Measurements from ENCODE around the gene DTNB.
"Not testable (repeated sequence)": the region's sequence is repeated elsewhere in the genome, so short reads cannot be mapped to it uniquely, and the experiment has no call there.

DTNB gene

GRCh38 chr2:25411281-25411680 lies 262.1 kb downstream of the DTNB start:
- no peak for DNase-seq

- DNase-seq: no peak
These were observed 263.0 kb downstream of the DTNB start for GRCh38 chr2:25410370-25410769.

- no peak for DNase-seq
These were observed 263.9 kb downstream of the DTNB start for GRCh38 chr2:25409468-25409867.

DNA sequence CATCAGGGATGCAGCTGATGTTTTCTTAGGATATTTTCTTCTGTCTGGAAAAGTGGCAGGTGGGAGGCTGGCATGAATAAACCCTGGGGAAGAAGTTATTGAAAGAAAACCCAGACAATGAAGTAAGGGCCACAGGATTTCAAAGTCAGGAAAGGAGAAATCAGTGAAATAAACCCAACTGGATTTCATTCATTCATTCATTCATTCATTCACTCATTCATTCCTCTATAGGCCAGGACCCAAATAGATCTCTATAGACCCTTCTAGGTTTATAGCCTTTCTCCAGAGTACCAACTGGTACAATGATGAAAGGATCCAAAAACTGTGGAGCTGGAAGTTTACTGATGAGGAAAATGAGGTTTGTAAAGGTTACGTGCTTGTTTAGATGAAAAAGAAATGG lies 264.3 kb downstream of the DTNB start:
- DNase-seq: no peak

GRCh38 chr2:25405611-25406295 lies 267.6 kb downstream of the DTNB start:
- no peak for DNase-seq

DNA sequence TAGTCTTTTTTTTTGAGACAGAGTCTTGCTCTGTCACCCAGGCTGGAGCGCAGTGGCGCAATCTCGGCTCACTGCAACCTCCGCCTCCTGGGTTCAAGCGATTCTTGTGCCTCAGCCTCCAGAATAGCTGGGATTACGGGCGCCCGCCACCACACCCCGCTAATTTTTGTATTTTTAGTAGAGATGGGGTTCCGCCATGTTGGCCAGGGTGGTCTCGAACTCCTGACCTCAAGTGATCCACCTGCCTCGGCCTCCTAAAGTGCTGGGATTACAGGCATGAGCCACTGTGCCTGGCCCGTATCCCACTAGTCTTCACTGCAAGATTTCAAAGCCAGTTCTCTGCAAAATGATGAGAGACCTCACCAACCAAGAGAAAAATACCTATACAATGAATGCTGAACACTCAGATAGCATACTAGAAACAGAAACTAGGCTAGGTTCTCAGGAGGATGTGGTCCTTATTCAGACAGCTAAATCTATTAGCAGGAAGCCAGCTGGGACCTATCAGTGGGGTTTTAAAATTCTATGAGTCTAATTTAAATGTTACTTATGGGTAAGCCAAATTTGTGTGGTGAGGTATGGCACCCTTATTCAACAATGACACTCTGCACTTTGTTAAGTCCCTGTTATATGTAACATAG lies 270.1 kb downstream of the DTNB start:
- not testable (repeated sequence) for DNase-seq

DNA sequence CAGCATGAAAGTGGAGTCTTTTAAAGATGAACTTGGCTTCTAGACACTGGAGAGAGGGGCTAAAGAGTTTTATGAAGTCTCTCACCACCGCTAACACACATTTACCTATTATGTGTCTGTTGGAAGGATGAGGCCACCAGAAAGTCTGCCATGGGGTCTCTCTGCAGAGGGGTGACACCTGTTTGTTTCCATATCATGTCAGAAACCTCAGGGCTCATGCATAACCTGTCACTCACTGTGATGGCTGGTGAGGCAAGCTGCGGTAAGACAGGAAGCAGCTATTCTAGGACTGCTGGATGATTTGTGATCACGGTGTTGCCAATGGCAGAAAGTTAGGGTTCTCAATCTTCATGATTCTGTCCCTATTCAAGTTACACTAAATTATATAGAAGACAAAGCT lies 270.9 kb downstream of the DTNB start:
- DNase-seq: no peak

- DNase-seq: peak; percentile 79
These were observed 271.9 kb downstream of the DTNB start for GRCh38 chr2:25401307-25402026.

- peak; percentile 23 for DNase-seq
These were observed 272.7 kb downstream of the DTNB start for GRCh38 chr2:25400576-25401216.

DNA sequence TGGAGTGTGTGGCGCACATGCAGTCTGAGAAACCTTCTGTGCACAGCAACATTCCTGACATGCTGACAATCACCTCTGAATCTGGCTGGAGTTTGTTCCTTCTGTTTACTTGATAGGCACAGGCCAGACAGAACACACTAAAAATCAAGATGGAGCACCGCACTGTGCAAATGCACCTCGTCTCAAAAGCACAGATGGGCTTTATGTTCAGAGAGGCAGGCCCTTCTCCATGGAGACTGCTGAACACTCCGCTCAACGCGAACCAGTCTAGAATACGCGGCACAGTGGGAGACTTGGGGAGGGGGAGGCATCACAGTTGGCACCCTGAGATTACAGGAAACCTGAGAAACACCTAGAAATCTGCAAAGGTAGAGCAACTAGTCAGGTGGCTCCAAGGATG lies 273.2 kb downstream of the DTNB start:
- no peak for DNase-seq

- no peak for DNase-seq
These were observed 274.8 kb downstream of the DTNB start for GRCh38 chr2:25398534-25398933.

GRCh38 chr2:25397777-25398176 lies 275.6 kb downstream of the DTNB start:
- DNase-seq: no peak

- DNase-seq: no peak
These were observed 284.2 kb downstream of the DTNB start for GRCh38 chr2:25389161-25389560.

DNA sequence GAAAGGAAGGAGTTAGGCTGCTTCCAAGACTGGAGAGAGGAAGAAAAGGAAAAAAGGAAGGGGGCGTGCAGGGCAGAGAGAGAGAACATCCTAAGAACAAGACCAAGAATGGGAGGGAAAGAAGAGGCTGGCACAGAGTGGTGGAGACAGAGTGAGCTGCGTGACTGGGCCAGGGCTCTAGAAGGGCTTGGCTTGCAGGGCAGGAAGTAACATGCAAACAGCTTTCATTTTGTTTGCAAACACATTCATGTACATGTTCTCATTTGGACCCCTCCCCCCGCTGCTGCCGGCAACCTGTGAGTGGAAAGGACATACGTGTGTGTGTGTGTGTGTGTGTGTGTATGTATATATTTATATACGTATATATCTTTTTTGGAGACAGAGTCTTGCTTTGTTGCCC lies 284.9 kb downstream of the DTNB start:
- no peak for DNase-seq

DNA sequence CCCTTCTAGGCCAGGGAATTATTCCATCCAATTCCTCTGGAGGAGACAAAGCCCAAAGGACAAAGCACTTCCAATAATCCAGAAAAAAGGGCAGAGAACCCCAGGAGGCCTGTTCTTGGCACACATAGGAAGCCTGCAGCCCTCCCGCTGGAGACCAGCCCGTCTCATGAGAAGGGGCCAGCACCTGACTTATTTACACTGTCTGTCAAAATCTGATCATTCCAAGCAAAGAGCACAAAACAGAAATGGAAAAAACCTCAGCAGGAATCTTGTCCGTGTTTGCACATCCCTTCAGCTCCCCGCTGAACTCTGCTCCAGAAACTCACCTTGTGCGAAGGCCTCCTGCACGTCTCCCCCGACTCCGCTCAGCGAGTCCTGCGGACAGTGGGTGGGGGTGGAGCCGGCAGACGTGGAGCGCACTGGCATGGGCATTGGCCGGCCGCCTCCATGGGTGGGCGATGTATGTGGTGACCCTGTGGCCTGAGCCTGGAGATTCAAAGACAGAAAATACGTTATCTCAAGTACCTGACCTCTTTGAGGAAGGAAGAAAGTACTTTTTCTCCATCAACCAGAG lies 285.4 kb downstream of the DTNB start:
- no peak for DNase-seq

DNA sequence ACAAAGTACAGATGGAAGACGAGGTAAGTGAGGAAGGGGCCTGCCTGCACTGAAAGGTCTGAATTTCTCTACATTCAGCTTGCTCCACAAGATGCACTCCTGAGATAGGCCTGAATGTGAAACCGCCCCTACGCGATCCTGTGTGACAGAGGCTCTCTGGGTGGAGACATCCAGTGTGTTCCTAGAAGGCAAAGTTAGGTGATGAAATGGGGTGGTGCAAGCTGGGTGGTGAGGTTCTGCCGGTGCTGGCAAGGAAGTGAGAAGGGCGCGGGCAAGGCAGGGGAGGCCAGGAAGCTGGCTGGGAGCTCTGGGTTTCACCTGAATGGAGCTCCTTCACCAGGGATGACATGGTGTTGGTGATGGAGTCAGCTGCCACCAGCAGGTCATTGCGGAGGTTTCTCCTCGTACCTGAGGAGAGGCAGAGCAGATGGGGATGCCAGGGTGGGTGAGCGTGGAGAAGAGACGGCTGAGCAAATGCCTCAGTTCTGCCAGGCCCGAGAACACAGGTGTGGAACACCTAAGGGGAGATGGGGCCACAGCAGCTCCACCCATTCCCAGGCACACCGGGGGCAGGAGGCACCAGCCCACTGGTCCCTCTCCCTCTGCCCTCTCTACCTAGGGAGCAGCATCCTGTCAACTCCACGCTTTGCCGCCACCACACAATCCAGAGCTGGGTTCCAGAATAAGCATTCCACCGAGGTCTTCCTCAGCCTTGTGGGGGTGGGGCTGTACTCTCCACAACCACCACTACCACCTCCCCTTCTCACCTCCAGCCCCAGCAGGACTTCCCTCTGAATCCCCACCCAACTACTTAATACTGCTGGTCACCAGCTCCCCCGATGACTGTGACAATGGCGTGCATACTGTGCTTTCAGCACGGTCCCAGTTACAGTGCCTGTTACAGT lies 286.2 kb downstream of the DTNB start:
- DNase-seq: no peak

DNA sequence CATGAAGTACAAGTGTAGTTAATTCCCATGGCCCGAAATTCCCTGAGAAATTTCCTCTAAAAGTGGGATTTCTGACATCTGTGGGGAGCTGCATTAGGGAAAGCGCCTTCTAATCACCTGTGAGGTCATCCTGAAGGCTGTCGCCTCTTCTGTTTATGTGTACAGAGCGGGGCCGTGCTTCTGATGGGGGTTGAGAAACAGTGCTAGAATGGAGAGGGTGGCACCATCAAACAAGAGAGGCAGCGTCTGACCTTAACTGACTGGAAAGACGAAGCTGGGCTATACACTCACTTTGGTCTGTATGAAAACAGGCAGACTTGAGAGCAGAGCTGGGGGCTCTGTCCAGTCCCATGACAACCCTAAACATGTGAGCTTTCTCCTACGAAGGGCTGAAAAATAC lies 287.5 kb downstream of the DTNB start:
- no peak for DNase-seq

DNA sequence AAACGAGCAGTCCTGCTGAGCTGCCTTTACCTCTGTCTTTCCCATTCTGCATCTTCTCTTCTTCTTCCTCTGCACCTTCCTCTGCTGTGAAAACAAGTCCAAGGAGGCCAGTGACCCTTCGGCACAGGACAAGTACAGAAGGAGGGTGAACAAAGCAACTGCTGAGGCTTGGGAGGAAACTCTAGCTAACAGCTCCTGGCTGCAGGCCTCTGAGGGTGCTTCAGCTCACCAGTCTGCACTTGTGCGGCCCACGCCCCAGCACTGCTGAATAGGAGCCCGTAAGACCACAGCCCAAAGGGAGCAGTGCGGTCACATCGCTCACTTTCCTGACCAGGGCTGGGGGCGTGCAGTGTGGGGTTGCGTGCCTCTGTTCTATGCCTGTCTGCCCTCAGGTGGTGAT lies 289.6 kb downstream of the DTNB start:
- DNase-seq: no peak

DNA sequence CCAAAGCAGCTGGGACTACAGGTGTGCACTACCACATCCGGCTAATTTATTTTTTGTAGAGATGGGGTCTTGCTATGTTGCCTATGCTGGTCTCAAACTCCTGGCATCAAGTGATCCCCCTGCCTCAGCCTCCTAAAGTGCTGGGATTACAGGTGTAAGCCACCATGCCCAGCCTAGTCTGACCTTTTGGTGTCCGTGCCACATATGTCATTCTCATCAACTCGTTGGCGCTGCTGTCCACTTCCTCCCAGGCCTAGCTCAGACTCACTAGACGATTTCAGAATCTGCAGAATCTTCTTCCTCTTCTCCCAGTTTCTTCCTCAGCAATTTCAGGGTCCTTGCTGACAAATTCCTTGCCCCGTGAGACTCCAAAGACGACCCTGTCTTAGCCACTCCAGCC lies 291.9 kb downstream of the DTNB start:
- DNase-seq: no peak

GRCh38 chr2:25380586-25381375 lies 292.6 kb downstream of the DTNB start:
- DNase-seq: no peak

GRCh38 chr2:25380023-25380422 lies 293.4 kb downstream of the DTNB start:
- no peak for DNase-seq

Data from DMS79 treated with DMSO at 0.1 percent for 48 hours (cell line).